HG03378 (cell line): Measurements from ENCODE around the gene NACC1.

Experiments used
- ATAC-seq: cut with Tn5 transposase; IDR thresholded peaks from one replicate; pipeline ENCODE4 v1.9.1; 2021; ENCODE audit warnings: mild to moderate bottlenecking, moderate library complexity; ENCODE audit not compliant: unreplicated experiment

Gene NACC1

GRCh38 chr19:13117772-13118423, at the start of gene NACC1:
NACC1 (plus strand) TSS chr19:13118264; CDS start chr19:13135208, 16,944 bp downstream.
- ATAC-seq = no peak

GRCh38 chr19:13069415-13070359, 48.4 kb upstream of the NACC1 start:
- ATAC-seq = no peak

GRCh38 chr19:13070425-13071140, 47.5 kb upstream of the NACC1 start:
- ATAC-seq = no peak

GRCh38 chr19:13071444-13072187, 46.4 kb upstream of the NACC1 start:
- ATAC-seq = no peak

- no peak for ATAC-seq
Measured at GRCh38 chr19:13072188-13072908, 45.7 kb upstream of the NACC1 start.

GRCh38 chr19:13073263-13073662, 44.8 kb upstream of the NACC1 start:
- ATAC-seq = no peak

GRCh38 chr19:13074378-13074777, 43.7 kb upstream of the NACC1 start:
- ATAC-seq = no peak

GRCh38 chr19:13076320-13076719, 41.7 kb upstream of the NACC1 start:
- ATAC-seq = no peak

GRCh38 chr19:13076787-13077186, 41.3 kb upstream of the NACC1 start:
- ATAC-seq = no peak

GRCh38 chr19:13077240-13077639, 40.8 kb upstream of the NACC1 start:
- ATAC-seq = no peak

- ATAC-seq = no peak
Measured at GRCh38 chr19:13078381-13078780, 39.7 kb upstream of the NACC1 start.

GRCh38 chr19:13078897-13079541, 39.0 kb upstream of the NACC1 start:
- no peak for ATAC-seq

- no peak for ATAC-seq
Measured at GRCh38 chr19:13079542-13079986, 38.5 kb upstream of the NACC1 start.

GRCh38 chr19:13082192-13083007, 35.7 kb upstream of the NACC1 start:
- ATAC-seq = no peak

GRCh38 chr19:13083008-13083404, 35.1 kb upstream of the NACC1 start:
- ATAC-seq = no peak

- ATAC-seq = no peak
Measured at GRCh38 chr19:13083627-13084026, 34.4 kb upstream of the NACC1 start.

- ATAC-seq = no peak
Measured at GRCh38 chr19:13085666-13086065, 32.4 kb upstream of the NACC1 start.

- no peak for ATAC-seq
Measured at GRCh38 chr19:13086341-13086740, 31.7 kb upstream of the NACC1 start.

- no peak for ATAC-seq
Measured at GRCh38 chr19:13087295-13087694, 30.8 kb upstream of the NACC1 start.
